ENCODE data around the gene CZIB.

DNA sequence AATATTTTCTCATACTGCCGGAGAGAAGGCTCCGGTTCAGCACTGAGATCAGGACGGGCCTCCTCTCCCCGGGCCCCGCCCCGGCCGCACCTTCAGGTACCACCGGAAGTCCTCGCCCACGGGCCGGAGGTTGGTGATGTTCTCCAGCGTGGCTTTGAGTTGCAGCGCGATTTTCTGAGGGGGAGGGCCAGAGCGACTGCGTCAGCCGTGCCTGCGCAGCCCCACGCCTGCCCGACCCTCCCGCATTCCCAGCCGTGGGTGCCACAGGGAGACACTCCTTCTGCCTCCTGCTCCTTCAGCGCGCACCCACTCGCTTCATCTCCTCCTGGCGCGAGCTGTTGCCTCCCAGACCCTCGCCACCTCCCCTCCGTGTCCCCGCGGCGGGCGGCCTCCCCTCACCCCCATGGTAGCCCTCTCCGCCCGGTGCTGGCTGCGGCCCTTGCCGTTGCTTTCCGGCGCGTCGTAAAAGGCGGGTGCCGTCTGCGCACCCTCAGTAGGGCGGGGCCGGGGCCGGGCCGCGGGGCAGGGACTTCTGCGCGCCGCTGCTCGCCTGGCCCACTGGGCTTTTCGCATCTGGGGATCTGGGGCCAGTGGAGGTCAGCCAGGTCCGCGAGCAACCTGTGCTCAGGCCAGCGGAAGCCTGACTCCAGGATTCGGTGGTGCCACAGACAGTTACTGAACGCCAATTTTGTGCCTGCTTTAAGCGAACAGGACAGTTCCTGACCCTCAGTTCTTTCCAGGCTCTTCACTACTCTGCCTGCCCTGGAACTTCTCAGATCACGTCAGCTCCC, at the start of gene CZIB:
- peak; percentile 61 for TF ChIP-seq MAX (IDR thresholded peaks at IDR 0.05)
- peak; percentile 81; the same call in 1 of the 2 replicates for TF ChIP-seq TAF1 (IDR thresholded peaks at IDR 0.05; ENCODE audit: low read depth, low read length)
- no peak for TF ChIP-seq RFX5 (IDR thresholded peaks at IDR 0.05; ENCODE audit: borderline replicate concordance, low read depth, low read length)
- TF ChIP-seq, protein P1, sequence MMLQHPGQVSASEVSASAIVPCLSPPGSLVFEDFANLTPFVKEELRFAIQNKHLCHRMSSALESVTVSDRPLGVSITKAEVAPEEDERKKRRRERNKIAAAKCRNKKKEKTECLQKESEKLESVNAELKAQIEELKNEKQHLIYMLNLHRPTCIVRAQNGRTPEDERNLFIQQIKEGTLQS (IDR thresholded peaks at IDR 0.05; ENCODE audit: insufficient read depth, low read depth, low read length), result peak; percentile 60; the same call in 1 of the 2 replicates
